Mesenchymal stem cell (in vitro differentiated cells and primary cell): ENCODE measurements around the gene POC1B.

Experiments used
- DNase-seq: peaks from one replicate; pipeline ENCODE4 v3.0.0-alpha.2; 2013
- H2AFZ ChIP-seq: one replicate; pipeline ENCODE4 v1.6.1; 2013; ENCODE audit warnings: low read depth, mild to moderate bottlenecking, control low read depth, inconsistent platforms, low read length, moderate library complexity
- H2AK5ac ChIP-seq: 2 replicates; pipeline ENCODE4 v1.6.1; 2013; ENCODE audit warnings: low read length, moderate library complexity, mild to moderate bottlenecking, inconsistent platforms; ENCODE audit not compliant: severe bottlenecking
- H2BK120ac ChIP-seq: one replicate; pipeline ENCODE4 v1.6.1; 2013; ENCODE audit warnings: low read depth, mild to moderate bottlenecking, inconsistent platforms, low read length, moderate library complexity
- H2BK12ac ChIP-seq, 2 experiments: one replicate each; pipeline ENCODE4 v1.6.1; 2013; ENCODE audit warnings: inconsistent platforms in 2 of 2, low read length in 2 of 2, mild to moderate bottlenecking in 2 of 2, moderate library complexity in 2 of 2, control low read depth in 1 of 2
- H2BK15ac ChIP-seq: one replicate; pipeline ENCODE4 v1.6.1; 2013; ENCODE audit warnings: mild to moderate bottlenecking, low read depth, inconsistent platforms; ENCODE audit not compliant: poor library complexity, severe bottlenecking
- H2BK5ac ChIP-seq: 2 replicates; pipeline ENCODE4 v1.6.1; 2013; ENCODE audit warnings: low read depth, mild to moderate bottlenecking, low read length, control low read depth, inconsistent platforms; ENCODE audit not compliant: poor library complexity, severe bottlenecking
- H3K14ac ChIP-seq, 2 experiments: one replicate each; pipeline ENCODE4 v1.6.1; 2013; ENCODE audit warnings: inconsistent platforms in 2 of 2, low read length in 2 of 2, control low read depth in 1 of 2, mild to moderate bottlenecking in 1 of 2, moderate library complexity in 1 of 2
- H3K18ac ChIP-seq, 2 experiments: one replicate each; pipeline ENCODE4 v1.6.1; 2013; ENCODE audit warnings: inconsistent platforms in 2 of 2, low read length in 2 of 2, control low read depth in 1 of 2, low read depth in 1 of 2, mild to moderate bottlenecking in 1 of 2
- H3K23ac ChIP-seq, 2 experiments: one replicate each; pipeline ENCODE4 v1.6.1; 2013; ENCODE audit warnings: inconsistent platforms in 2 of 2, low read length in 2 of 2, mild to moderate bottlenecking in 2 of 2, moderate library complexity in 2 of 2, control low read depth in 1 of 2
- H3K27ac ChIP-seq: 2 replicates; pipeline ENCODE4 v1.5.1; 2013; ENCODE audit warnings: mild to moderate bottlenecking, moderate library complexity, low read length, control low read depth, inconsistent platforms; ENCODE audit not compliant: poor library complexity, severe bottlenecking
- H3K27me3 ChIP-seq, 2 experiments: 2 replicates each; pipeline versions ENCODE4 v1.6.1 to v1.7.0; 2013; ENCODE audit warnings: low read length in 2 of 2, mild to moderate bottlenecking in 2 of 2, moderate library complexity in 2 of 2, control low read depth in 1 of 2, inconsistent platforms in 1 of 2; ENCODE audit not compliant: control insufficient read depth in 1 of 2, insufficient read depth in 1 of 2
- H3K36me3 ChIP-seq, 2 experiments: 2 replicates each; pipeline versions ENCODE4 v1.6.1 to v1.7.0; 2013; ENCODE audit warnings: low read length in 2 of 2, control low read depth in 1 of 2, inconsistent platforms in 1 of 2, low read depth in 1 of 2, mild to moderate bottlenecking in 1 of 2; ENCODE audit not compliant: insufficient read depth in 2 of 2, control insufficient read depth in 1 of 2
- H3K4ac ChIP-seq, 2 experiments: one replicate each; pipeline ENCODE4 v1.6.1; 2013; ENCODE audit warnings: inconsistent platforms in 2 of 2, low read length in 2 of 2, mild to moderate bottlenecking in 2 of 2, moderate library complexity in 2 of 2, control low read depth in 1 of 2, low read depth in 1 of 2
- H3K4me1 ChIP-seq: 2 replicates; pipeline ENCODE4 v1.6.1; 2013; ENCODE audit warnings: low read depth, low read length, control low read depth; ENCODE audit not compliant: control insufficient read depth, insufficient read depth
- H3K4me2 ChIP-seq: 2 replicates; pipeline ENCODE4 v1.6.1; 2013; ENCODE audit warnings: low read length, mild to moderate bottlenecking, inconsistent platforms; ENCODE audit not compliant: poor library complexity, severe bottlenecking
- H3K4me3 ChIP-seq, 2 experiments: 2 replicates each; pipeline versions ENCODE4 v1.5.1 to v1.7.0; 2013; ENCODE audit warnings: low read length in 2 of 2, mild to moderate bottlenecking in 2 of 2, control low read depth in 1 of 2, low read depth in 1 of 2; ENCODE audit not compliant: insufficient read depth in 1 of 2
- H3K79me1 ChIP-seq: replicated peaks from 2 replicates; pipeline ENCODE4 v1.6.1; 2013; ENCODE audit warnings: mild to moderate bottlenecking, control low read depth, low read length, inconsistent platforms; ENCODE audit not compliant: poor library complexity, severe bottlenecking
- H3K9ac ChIP-seq: 2 replicates; pipeline ENCODE4 v1.7.0; 2013; ENCODE audit warnings: mild to moderate bottlenecking, low read length, moderate library complexity
- H3K9me3 ChIP-seq: 2 replicates; pipeline ENCODE4 v1.7.0; 2013; ENCODE audit warnings: mild to moderate bottlenecking, low read length; ENCODE audit not compliant: control insufficient read depth
- H4K8ac ChIP-seq: one replicate; pipeline ENCODE4 v1.6.1; 2013; ENCODE audit warnings: inconsistent platforms, mild to moderate bottlenecking, low read length, moderate library complexity
- H4K91ac ChIP-seq: one replicate; pipeline ENCODE4 v1.6.1; 2013; ENCODE audit warnings: mild to moderate bottlenecking, low read length, inconsistent platforms
- WGBS: methylation state at CpG from one replicate; pipeline ENCODE4 v1.1.7; 2013; ENCODE audit warnings: mixed read lengths; 5-methylcytosine and 5-hydroxymethylcytosine counted together

Gene POC1B

GRCh38 chr12:89383235-89384049, 142.4 kb downstream of the POC1B start:
- Histone ChIP-seq H2AK5ac (no peak overlapping the region), H2BK15ac (no peak overlapping the region), H3K4me1 (peaks cover 8% of the 10 kb centered on the region), H3K9ac (peak overlapping the region; percentile 63), H2BK5ac (no peak overlapping the region), H3K4me3 (peak overlapping the region in 1 of 2 experiments; percentile 50), H3K14ac (no peak overlapping the region), H2BK12ac (peak overlapping the region; percentile 59 to 97), H3K9me3 (no peaks in the 10 kb centered on the region), H3K79me1 (no peaks in the 10 kb centered on the region), H3K4ac (peak overlapping the region; percentile 2 to 24), H4K91ac (peak overlapping the region; percentile 80), H2AFZ (no peak overlapping the region), H3K23ac (no peak overlapping the region), H4K8ac (peak overlapping the region; percentile 94), H3K4me2 (no peak overlapping the region), H3K27ac (peak overlapping the region; percentile 85), H3K18ac (peak overlapping the region; percentile 74 to 82), H3K27me3 (no peaks in the 10 kb centered on the region), H3K36me3 (no peaks in the 10 kb centered on the region), H2BK120ac (peak overlapping the region; percentile 54)
- 95% methylated on average over 4 of the region's 6 CpGs for WGBS
- peak; percentile 44 for DNase-seq

- 87% methylated on average over 4 of the region's 5 CpGs for WGBS
- Histone ChIP-seq H2BK12ac (no peak overlapping the region), H3K4me3 (no peak overlapping the region), H3K36me3 (no peaks in the 10 kb centered on the region), H2BK120ac (no peak overlapping the region), H3K9ac (no peak overlapping the region), H2BK5ac (no peak overlapping the region), H3K27ac (no peak overlapping the region), H3K4me2 (no peak overlapping the region), H3K4me1 (peaks cover 8% of the 10 kb centered on the region), H4K91ac (no peak overlapping the region), H3K9me3 (no peaks in the 10 kb centered on the region), H2BK15ac (no peak overlapping the region), H3K79me1 (no peaks in the 10 kb centered on the region), H3K4ac (no peak overlapping the region), H3K23ac (no peak overlapping the region), H2AK5ac (no peak overlapping the region), H3K18ac (no peak overlapping the region), H3K27me3 (no peaks in the 10 kb centered on the region), H2AFZ (no peak overlapping the region), H4K8ac (no peak overlapping the region), H3K14ac (no peak overlapping the region)
- DNase-seq, result no peak
Measured at GRCh38 chr12:89382328-89382727, 143.5 kb downstream of the POC1B start.

GRCh38 chr12:89379839-89380467, 145.9 kb downstream of the POC1B start:
- Histone ChIP-seq H3K4me1 (peaks cover 11% of the 10 kb centered on the region), H3K4ac (no peak overlapping the region), H3K4me2 (no peak overlapping the region), H3K18ac (no peak overlapping the region), H2BK12ac (no peak overlapping the region), H2AFZ (no peak overlapping the region), H3K9me3 (no peaks in the 10 kb centered on the region), H2BK5ac (no peak overlapping the region), H3K36me3 (no peaks in the 10 kb centered on the region), H2AK5ac (peak overlapping the region; percentile 36), H3K14ac (no peak overlapping the region), H3K23ac (no peak overlapping the region), H3K27ac (peak overlapping the region; percentile 62), H4K91ac (no peak overlapping the region), H3K9ac (no peak overlapping the region), H2BK120ac (no peak overlapping the region), H3K79me1 (no peaks in the 10 kb centered on the region), H2BK15ac (no peak overlapping the region), H3K4me3 (no peak overlapping the region), H4K8ac (no peak overlapping the region), H3K27me3 (no peaks in the 10 kb centered on the region)
- WGBS, result over 99% methylated on average over 4 of the region's 5 CpGs
- DNase-seq, result no peak

GRCh38 chr12:89379148-89379838, 146.6 kb downstream of the POC1B start:
- WGBS, result 95% methylated on average over 5 of the region's 6 CpGs

More at GRCh38 chr12:89379148-89379838, 146.6 kb downstream of the POC1B start:
- H3K18ac ChIP-seq, result no peak overlapping the region
- H2BK15ac ChIP-seq, result peak overlapping the region; percentile 20
- H3K14ac ChIP-seq, result no peak overlapping the region
- no peak overlapping the region for H2BK12ac ChIP-seq
- no peak overlapping the region for H3K4me2 ChIP-seq
- H3K4ac ChIP-seq, result no peak overlapping the region
- no peak overlapping the region for H3K23ac ChIP-seq
- H3K4me1 ChIP-seq, result peaks cover 14% of the 10 kb centered on the region
- H3K4me3 ChIP-seq, result no peak overlapping the region
- no peaks in the 10 kb centered on the region for H3K27me3 ChIP-seq
- no peak overlapping the region for H3K9ac ChIP-seq
- H2BK120ac ChIP-seq, result no peak overlapping the region
- DNase-seq, result no peak
- H2AFZ ChIP-seq, result no peak overlapping the region
- peak overlapping the region; percentile 54 for H2AK5ac ChIP-seq
- peak overlapping the region; percentile 62 for H3K27ac ChIP-seq
- H3K36me3 ChIP-seq, result no peaks in the 10 kb centered on the region
- no peak overlapping the region for H4K8ac ChIP-seq
- no peak overlapping the region for H4K91ac ChIP-seq
- no peaks in the 10 kb centered on the region for H3K9me3 ChIP-seq
- no peak overlapping the region for H2BK5ac ChIP-seq
- H3K79me1 ChIP-seq, result no peaks in the 10 kb centered on the region
